Heart left ventricle (tissue), 16 donors: ENCODE measurements around the gene CRLF2. TPM values are rescaled to one million over a fixed set of nuclear protein-coding genes. Genes with fewer than 3 reads are reported as not detected.

ENCODE experiments used
- ATAC-seq, 4 donors: fragments of 200-7000 bp; cut with Tn5 transposase; one replicate each; pipeline ENCODE4 v1.9.1; 2020 to 2022; ENCODE audit warnings: moderate library complexity in 4 of 4, mild to moderate bottlenecking in 3 of 4, moderate number of reproducible peaks in 1 of 4
- DNase-seq, 5 donors: peaks; one replicate each; pipeline ENCODE4 v3.0.0-alpha.2; 2020
- H3K27ac ChIP-seq, 12 donors: fragments of 200-600 bp; sonication (generic) in 4 of 12; one replicate each; pipeline versions ENCODE4 v1.5.0 to v1.8.0; 2016 to 2022; ENCODE audit warnings: mild to moderate bottlenecking in 2 of 12
- H3K27me3 ChIP-seq, 9 donors: fragments of 200-600 bp; sonication (generic) in 2 of 9; one replicate each; pipeline versions ENCODE4 v1.5.1 to v1.8.0; 2016 to 2022; ENCODE audit warnings: mild to moderate bottlenecking in 3 of 9
- H3K36me3 ChIP-seq, 9 donors: fragments of 200-600 bp; sonication (generic) in 2 of 9; one replicate each; pipeline versions ENCODE4 v1.5.0 to v1.8.0; 2018 to 2022; ENCODE audit warnings: mild to moderate bottlenecking in 2 of 9
- H3K4me1 ChIP-seq, 12 donors: fragments of 200-600 bp; sonication (generic) in 4 of 12; one replicate each; pipeline versions ENCODE4 v1.5.0 to v1.8.0; 2016 to 2022; ENCODE audit warnings: mild to moderate bottlenecking in 3 of 12
- H3K4me3 ChIP-seq, 12 donors: fragments of 200-600 bp; sonication (generic) in 4 of 12; one replicate each; pipeline versions ENCODE4 v1.5.0 to v1.8.0; 2017 to 2022; ENCODE audit warnings: mild to moderate bottlenecking in 9 of 12, moderate library complexity in 4 of 12
- H3K9me3 ChIP-seq, 12 donors: fragments of 200-600 bp; sonication (generic) in 4 of 12; one replicate each; pipeline versions ENCODE4 v1.5.0 to v1.8.0; 2016 to 2022; ENCODE audit warnings: mild to moderate bottlenecking in 1 of 12
- CTCF ChIP-seq, 12 donors: fragments of 200-600 bp; sonication (generic) in 4 of 12; IDR thresholded peaks; one replicate each; pipeline versions ENCODE4 v1.5.0 to v1.8.0; 2018 to 2022; ENCODE audit warnings: antibody characterized with exemption in 12 of 12, mild to moderate bottlenecking in 5 of 12
- POLR2A ChIP-seq, 2 donors: fragments of 450-650 bp; IDR thresholded peaks; one replicate each; pipeline ENCODE4 v1.6.1; 2017; ENCODE audit warnings: antibody characterized with exemption in 2 of 2, mild to moderate bottlenecking in 2 of 2, moderate library complexity in 2 of 2
- WGBS, 4 donors: extraction: QIAGEN DNeasy Blood & Tissue Kit in 2 of 4; methylation state at CpG; one replicate each; pipeline versions ENCODE4 v1.1.5 to v1.1.7; 2013 to 2018; 5-methylcytosine and 5-hydroxymethylcytosine counted together
- intact Hi-C, 10 donors: fragments of 100-400 bp; cut with DNase I; formaldehyde crosslinking; loops; one replicate each; pipeline versions ENCODE4 v1.11.1 to v1.14.2; 2022
- polyA plus RNA-seq, 2 donors: library from polyadenylated mRNA; stranded (reverse); fragments of 200-250 nt; gene quantifications; one replicate each; pipeline ENCODE4 v1.2.3, GENCODE V29; 2013
- total RNA-seq, 9 donors: library from RNA; depleted of rRNA in 2 of 9; stranded (reverse); fragments of >200 nt in 2 of 9; fragmentation: NEBNext Ultra II Directional in 3 of 9; extraction: Animal tissue kit (Norgen Biotek cat#: 25700) in 3 of 9; gene quantifications; one replicate each; pipeline versions ENCODE4 v1.1.0 to v1.2.4, GENCODE V29; 2016 to 2023
- donor health status: ischemic (EF 13 %, LVEDD 7.1; RV severe dilation, severe dysfunction).
- donor health status: healthy with polysubstance abuse.
- donor health status: DM: no; HTN: yes; CAD: no.
- donor health status: DM: no; HTN: no; CAD: no.
- donor health status: ischemic (EF 25% LVEDD 6.9; RV normal size, moderate dysfunction).
- donor health status: ischemic (EF 25% LVEDD 5.7; RV mildly dilated, moderate dysfunction).
- donor health status: healthy.
- donor health status: DM: yes; HTN: yes; CAD: no.
- donor health status: ischemic (EF 35%, LVEDD 5.7; RV mildly dilated, moderate dysfunction).
- donor health status: nonischemic (EF 11% LVEDD 7.7; RV severe dilation, severe dysfunction).
- donor health status: DM: yes; HTN: yes; CAD: no.
- donor health status: PGD.
- donor health status: ischemic (EF 29% LVEDD 5.4; RV normal size, mild dysfunction).
- donor health status: nonischemic (EF 23%, LVEDD 6.1; RV moderate dilation, normal function).

Gene CRLF2
- total and polyA plus RNA-seq, 11 donors: 0.19 to 0.20 TPM; not detected in 9

- TF ChIP-seq CTCF (IDR thresholded peaks at IDR 0.05): no peak
- no peak for TF ChIP-seq POLR2A (IDR thresholded peaks at IDR 0.05)
- Histone ChIP-seq H3K4me3 (no peak overlapping the region), H3K9me3 (peaks cover 0 to 16% (median 8%) of the 10 kb centered on the region in 12 donors), H3K4me1 (no peaks in the 10 kb centered on the region), H3K27me3 (no peaks in the 10 kb centered on the region), H3K27ac (no peak overlapping the region), H3K36me3 (no peaks in the 10 kb centered on the region)
- intact Hi-C loops: no loop called here
- ATAC-seq (no peak), DNase-seq (no peak)
- 78 to 85% (median 85%) methylated on average over 17 of the region's 17 CpGs for WGBS, 4 donors
Measured at GRCh38 chrX:1222531-1223241, 10.2 kb upstream of the CRLF2 start.

- TF ChIP-seq POLR2A (IDR thresholded peaks at IDR 0.05) (no peak), CTCF (IDR thresholded peaks at IDR 0.05) (no peak)
- no peak for DNase-seq
- Histone ChIP-seq H3K4me3 (no peak overlapping the region), H3K9me3 (peaks cover 0 to 16% (median 8%) of the 10 kb centered on the region in 12 donors), H3K4me1 (no peaks in the 10 kb centered on the region), H3K27ac (no peak overlapping the region), H3K36me3 (no peaks in the 10 kb centered on the region), H3K27me3 (no peaks in the 10 kb centered on the region)
- 72 to 75% (median 74%) methylated on average over 12 of the region's 12 CpGs for WGBS, 4 donors
- ATAC-seq: no peak
- intact Hi-C loops: no loop called here
Measured at GRCh38 chrX:1221296-1221845, 8.9 kb upstream of the CRLF2 start.

GRCh38 chrX:1218286-1218685 is 5.8 kb upstream of the CRLF2 start:
- H3K9me3 ChIP-seq: peaks cover 0 to 9% (median 5%) of the 10 kb centered on the region in 12 donors
- peaks cover 0 to 5% (median 0%) of the 10 kb centered on the region in 12 donors for H3K4me1 ChIP-seq
- no peaks in the 10 kb centered on the region for H3K36me3 ChIP-seq
- TF ChIP-seq POLR2A (IDR thresholded peaks at IDR 0.05): no peak
- TF ChIP-seq CTCF (IDR thresholded peaks at IDR 0.05): no peak
- H3K27me3 ChIP-seq: no peaks in the 10 kb centered on the region
- no peak overlapping the region for H3K27ac ChIP-seq
- ATAC-seq (no peak), DNase-seq (no peak)
- intact Hi-C loops: no loop called here
- 76 to 81% (median 78%) methylated on average over 4 of the region's 4 CpGs for WGBS, 4 donors
- H3K4me3 ChIP-seq: no peak overlapping the region

- no peak overlapping the region for H3K4me3 ChIP-seq
- H3K27ac ChIP-seq: no peak overlapping the region
- intact Hi-C loops: no loop called here
- H3K36me3 ChIP-seq: no peaks in the 10 kb centered on the region
- H3K4me1 ChIP-seq: peaks cover 0 to 5% (median 0%) of the 10 kb centered on the region in 12 donors
- 65 to 76% (median 70%) methylated on average over 10 of the region's 10 CpGs for WGBS, 4 donors
- no peaks in the 10 kb centered on the region for H3K27me3 ChIP-seq
- no peak for ATAC-seq
- TF ChIP-seq CTCF (IDR thresholded peaks at IDR 0.05) (no peak), POLR2A (IDR thresholded peaks at IDR 0.05) (no peak)
- no peak for DNase-seq
- H3K9me3 ChIP-seq: no peaks in the 10 kb centered on the region
Measured at GRCh38 chrX:1215123-1215823, 2.8 kb upstream of the CRLF2 start.
